HG03558 (cell line): Measurements from ENCODE around the gene CHI3L1.

Experiments
- ATAC-seq: cut with Tn5 transposase; IDR thresholded peaks from one replicate; pipeline ENCODE4 v1.9.1; 2021; ENCODE audit warnings: moderate number of reproducible peaks; ENCODE audit not compliant: unreplicated experiment; ENCODE audit errors: extremely low read depth

Gene CHI3L1

DNA sequence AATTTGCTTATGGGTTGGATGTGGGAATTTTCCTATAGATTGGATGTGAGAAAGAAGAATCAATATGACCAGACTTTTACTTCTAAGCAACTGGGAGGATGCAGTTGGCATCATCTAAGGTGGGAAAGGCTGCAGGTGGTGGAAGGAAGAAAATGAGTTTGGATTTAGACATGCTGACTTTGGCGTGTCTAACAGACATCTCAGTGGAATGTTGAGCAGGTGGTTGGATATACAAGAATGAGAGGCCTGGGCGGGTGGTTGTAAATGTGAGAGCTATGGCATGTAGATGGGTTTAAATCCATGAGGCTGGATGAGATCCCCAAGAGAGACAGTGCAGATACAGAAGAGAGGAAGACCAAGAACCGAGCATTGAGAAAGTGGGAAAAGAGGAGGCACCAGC is 48.4 kb downstream of the CHI3L1 start:
- no peak for ATAC-seq

DNA sequence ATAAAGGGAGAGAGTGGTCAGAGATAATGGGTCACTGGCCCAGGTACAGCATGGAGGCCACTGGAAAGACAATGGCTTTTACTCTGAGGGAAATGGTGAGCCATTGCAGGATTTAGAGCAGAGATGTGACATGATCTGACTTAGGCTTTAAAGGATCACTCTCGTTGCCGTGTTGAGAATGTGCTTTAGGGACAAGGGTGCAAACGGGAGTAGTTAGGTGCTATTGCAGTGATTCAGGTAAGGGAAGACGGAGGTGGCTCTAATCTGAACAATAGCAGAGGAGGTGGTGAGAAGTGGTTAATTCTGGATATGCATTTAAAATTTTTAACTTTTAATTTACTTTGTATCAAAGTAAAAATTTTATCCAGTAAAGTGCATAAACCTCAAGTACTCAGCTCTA is 49.2 kb downstream of the CHI3L1 start:
- no peak for ATAC-seq

DNA sequence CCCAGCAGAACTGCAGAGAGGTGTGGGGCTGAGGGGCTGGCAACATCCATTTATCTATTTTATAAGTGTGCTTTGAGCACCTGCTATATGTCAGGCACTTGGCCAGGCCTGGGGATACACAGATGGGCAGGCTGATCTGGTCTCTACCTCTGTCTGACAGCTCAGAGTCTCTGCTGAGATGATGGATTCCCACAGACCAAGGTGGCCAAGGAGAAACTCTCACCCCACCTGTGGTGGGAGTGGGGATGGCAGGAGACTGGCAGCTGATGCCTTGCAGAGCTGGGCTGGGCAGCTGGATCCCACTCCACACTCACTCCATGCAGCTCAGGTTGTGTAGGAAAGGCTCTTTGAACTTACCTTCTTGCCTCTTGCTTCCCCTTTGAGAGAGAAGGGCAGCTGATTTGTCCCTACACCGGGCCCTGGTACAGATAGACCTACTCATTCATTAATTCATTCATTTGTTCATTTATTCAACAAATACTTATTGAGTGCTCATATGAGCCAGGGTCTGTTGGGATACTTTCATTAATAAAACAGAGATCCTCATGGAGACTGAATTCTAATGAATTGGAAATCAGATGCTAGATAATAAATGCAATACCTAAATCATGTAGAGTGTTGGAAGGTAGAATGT is 50.0 kb downstream of the CHI3L1 start:
- no peak for ATAC-seq

DNA sequence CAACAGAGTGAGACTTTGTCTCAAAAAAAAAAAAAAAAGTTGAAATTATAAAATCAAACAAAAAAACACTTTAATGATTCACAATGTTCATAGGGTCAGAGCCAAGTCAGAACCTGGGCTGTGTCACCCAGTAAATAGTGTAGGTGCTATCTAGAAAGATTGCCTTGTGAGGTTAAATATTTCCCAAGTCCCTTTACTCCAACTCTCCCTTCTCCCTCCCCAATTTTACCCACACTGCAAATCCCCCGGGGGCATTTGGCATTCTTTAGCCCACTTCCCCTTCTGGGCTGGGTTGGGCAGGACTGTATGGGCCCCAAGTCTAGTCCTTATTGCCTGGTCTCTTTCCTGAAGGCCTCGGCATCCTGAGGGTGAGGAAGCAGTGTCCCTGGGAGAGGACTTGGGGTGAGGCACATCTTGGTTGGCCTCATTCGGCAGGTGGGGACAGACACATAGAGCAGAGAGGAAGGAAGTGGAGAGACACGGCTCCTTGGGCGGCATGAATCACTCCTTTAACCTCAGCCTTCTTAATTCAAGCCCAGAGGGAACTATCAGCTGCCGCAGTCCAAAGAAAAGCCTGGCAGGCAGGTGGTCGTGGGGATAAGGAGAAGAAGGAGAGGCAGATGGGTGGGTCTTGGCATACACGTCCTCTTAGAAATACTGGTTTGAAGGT is 50.7 kb downstream of the CHI3L1 start:
- no peak for ATAC-seq

DNA sequence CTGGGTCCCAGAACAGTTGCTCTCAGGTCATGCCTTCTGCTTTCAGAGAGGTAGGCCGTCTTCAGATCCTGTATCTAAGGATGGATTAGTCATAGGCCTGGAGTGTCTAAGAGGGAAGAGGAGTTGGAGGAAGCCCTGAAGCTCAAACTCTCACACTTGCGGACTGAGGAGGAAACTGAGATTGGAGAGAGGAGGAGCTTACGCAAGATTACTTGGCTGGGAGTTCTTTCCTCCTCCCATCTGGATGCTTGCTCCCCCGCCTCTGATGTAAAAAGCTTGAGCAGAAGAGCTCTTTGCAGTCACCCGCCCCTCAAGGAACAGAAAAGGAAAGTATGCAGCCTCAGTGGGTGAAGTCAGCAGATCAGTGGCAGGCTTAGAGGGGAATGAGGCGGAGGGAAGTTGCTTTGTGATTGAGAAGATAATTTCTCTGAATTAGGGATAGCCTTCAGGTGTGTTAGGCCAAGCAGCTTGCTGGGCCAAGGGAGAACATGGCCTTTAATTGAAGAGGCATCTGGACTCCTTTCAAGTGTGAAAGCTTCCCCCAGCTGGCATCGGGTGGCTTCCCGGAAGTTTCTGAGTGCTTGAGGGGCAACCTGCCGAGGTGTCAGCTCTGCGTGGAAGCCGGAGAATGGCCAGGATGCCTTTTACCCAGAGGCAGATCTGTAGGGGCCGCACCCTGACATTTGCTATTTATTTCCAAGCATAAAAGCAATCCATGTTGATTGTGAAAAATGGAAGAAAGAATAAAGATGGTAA is 52.4 kb downstream of the CHI3L1 start:
- no peak for ATAC-seq

DNA sequence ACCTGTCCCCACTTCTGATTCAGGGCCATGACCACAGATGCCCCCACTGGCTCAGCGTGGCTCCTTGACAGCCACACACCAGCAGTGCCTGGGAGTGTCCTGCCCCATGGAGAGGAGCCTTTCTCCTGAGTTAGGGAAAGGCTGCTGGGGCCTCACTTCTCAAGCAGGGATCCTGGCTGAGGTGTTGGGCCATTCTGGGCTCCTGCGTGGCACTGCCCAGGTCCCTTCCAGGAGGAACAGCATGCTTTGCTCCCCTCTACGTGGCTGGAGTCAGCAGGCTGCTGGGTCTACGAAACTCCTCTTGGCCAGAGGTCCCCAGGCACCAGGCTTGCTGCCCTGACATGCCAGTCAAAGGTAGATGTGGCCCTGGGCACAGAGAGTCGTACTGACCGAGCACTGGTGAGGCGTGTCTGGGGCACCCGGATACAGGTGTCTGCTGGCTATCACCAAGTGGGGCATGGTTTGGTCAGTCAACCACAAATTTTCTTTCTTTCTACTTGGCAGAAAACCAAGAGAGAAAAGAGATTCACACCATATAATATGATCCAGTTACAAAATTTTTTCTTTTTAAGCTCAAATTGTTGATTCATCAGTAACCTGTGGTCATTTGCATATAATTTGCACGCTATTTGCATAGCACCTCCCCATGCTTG is 54.8 kb downstream of the CHI3L1 start:
- ATAC-seq, result no peak

DNA sequence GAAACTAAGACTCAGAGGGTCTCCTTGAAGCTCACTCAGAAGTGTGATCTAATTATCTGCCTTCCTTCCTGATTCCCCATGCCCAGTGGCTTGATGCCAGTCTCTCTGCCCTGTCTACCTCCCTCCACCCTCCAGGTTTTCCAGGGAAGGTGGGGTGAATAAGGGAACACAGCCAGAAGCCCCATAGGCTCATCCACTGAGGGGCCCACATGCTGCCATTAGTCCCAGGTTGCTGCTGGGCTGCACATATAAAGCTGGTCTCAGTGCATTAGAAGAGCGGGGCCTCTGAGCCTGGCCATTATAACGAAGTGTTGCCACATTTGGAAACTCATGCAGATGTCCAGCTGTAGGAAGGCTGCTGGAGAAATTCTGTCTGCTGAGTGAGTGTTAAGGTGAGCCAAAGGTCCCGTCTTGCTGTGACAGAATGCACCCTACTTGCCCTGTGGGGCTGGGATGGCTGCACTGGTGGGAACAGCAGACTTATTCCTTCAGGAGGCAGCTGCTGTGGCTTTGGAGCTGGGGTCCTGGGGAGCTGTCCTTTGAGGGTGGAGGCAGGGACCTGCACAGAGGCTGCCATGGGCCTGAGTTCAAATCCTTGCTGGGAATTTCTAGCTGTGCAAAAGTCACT is 56.0 kb downstream of the CHI3L1 start:
- no peak for ATAC-seq

DNA sequence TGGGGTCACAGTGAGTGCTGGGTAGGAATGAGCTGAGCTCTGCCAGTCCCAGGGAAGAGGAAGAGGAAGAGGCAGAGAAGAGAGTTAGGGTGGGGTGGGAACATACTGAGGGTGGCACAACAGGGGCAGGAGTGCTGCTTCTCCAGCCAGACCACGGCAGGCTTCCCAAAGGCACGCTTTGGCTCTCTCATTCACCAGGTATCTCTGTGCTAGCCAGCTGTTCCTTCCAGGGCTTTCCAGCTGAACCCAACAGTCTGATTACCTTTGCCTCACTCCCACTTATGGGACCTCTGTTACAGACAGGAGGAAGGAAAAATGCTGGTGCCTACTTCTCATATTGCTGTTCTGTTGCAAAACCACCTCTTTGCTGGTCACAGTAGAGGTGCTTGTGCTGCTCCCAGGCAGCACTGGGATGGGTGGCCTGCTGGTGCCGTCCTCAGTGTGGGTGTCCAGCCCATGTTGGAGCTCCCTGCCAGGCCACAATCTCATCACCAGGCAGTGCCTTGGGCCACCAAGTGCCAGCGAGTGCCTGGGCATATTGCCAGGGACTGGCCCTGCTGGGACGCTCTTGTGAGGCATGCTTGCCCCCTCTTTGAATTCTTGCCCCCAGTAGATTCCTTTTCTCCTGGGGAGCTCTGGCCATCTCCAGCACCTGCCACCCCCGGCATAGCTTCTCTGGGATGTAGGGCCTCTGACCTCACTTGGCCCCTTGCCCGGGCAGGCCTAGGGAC is 56.8 kb downstream of the CHI3L1 start:
- no peak for ATAC-seq
